B cell (primary cell): Measurements from ENCODE around the gene ADAMTS2. TPM values are rescaled to one million over a fixed set of nuclear protein-coding genes. Genes with fewer than 3 reads are reported as not detected.

Experiments used
- ATAC-seq: fragments of 200-7000 bp; cut with Tn5 transposase; one replicate; pipeline ENCODE4 v1.10.0; 2021; ENCODE audit warnings: low read depth, mild to moderate bottlenecking, moderate number of reproducible peaks, moderate library complexity
- CTCF ChIA-PET: fragments of 350-600 bp; sonication (Branson Sonifier 250); formaldehyde crosslinking; loops from one replicate; lab custom pipeline; 2021; ENCODE audit warnings: antibody characterized with exemption, inconsistent platforms; lab: Charles Lee
- POLR2A ChIA-PET: fragments of 350-600 bp; sonication (Branson Sonifier 250); formaldehyde crosslinking; loops from one replicate; lab custom pipeline; 2021; ENCODE audit warnings: antibody characterized with exemption; lab: Charles Lee
- DNase-seq: peaks from one replicate; pipeline ENCODE4 v3.0.0; 2013
- H2AFZ ChIP-seq: 2 replicates; pipeline ENCODE4 v1.6.1; 2012; ENCODE audit warnings: mild to moderate bottlenecking, low read depth, low read length; ENCODE audit not compliant: insufficient read depth, poor library complexity, severe bottlenecking
- H3K27ac ChIP-seq, 2 donors: 1 replicate in 1 of 2; 2 replicates in 1 of 2; pipeline ENCODE4 v1.5.1; 2012 to 2013; ENCODE audit warnings: low read length in 2 of 2, mild to moderate bottlenecking in 2 of 2, moderate library complexity in 1 of 2
- H3K27me3 ChIP-seq, 4 experiments: fragments of 200-600 bp in 1 of 4; sonication (generic) in 1 of 4; replicated peaks in 1 of 4; 1 replicate in 2 of 4; 2 replicates in 2 of 4; pipeline versions ENCODE4 v1.6.1 to v1.7.0; 2013 to 2016; ENCODE audit warnings: low read length in 3 of 4, mild to moderate bottlenecking in 2 of 4, mixed read lengths in 1 of 4, moderate library complexity in 1 of 4; ENCODE audit not compliant: insufficient read depth in 4 of 4, control insufficient read depth in 3 of 4; ENCODE audit errors: control extremely low read depth in 1 of 4
- H3K36me3 ChIP-seq, 2 experiments: replicated peaks in 1 of 2; 1 replicate in 1 of 2; 2 replicates in 1 of 2; pipeline versions ENCODE4 v1.6.1 to v1.7.1; 2013; ENCODE audit warnings: low read length in 1 of 2; ENCODE audit not compliant: insufficient read depth in 2 of 2, control insufficient read depth in 1 of 2; ENCODE audit errors: control extremely low read depth in 1 of 2, extremely low read depth in 1 of 2
- H3K4me1 ChIP-seq, 2 donors: fragments of 200-600 bp in 1 of 2; sonication (generic) in 1 of 2; 1 replicate in 1 of 2; 2 replicates in 1 of 2; pipeline versions ENCODE4 v1.5.1 to v1.6.1; 2013 to 2017; ENCODE audit warnings: low read length in 2 of 2; ENCODE audit not compliant: control insufficient read depth in 2 of 2, insufficient read depth in 2 of 2
- H3K4me2 ChIP-seq: replicated peaks from 2 replicates; pipeline ENCODE3; 2012; ENCODE audit warnings: mild to moderate bottlenecking, low read depth, low read length; ENCODE audit not compliant: poor library complexity, severe bottlenecking
- H3K4me3 ChIP-seq, 5 experiments: fragments of 200-600 bp in 1 of 5; sonication (generic) in 1 of 5; 1 replicate in 3 of 5; 2 replicates in 2 of 5; pipeline versions ENCODE4 v1.5.1 to v1.7.0; 2011 to 2016; ENCODE audit warnings: low read length in 4 of 5, mild to moderate bottlenecking in 4 of 5, low read depth in 2 of 5, control low read depth in 1 of 5, moderate library complexity in 1 of 5; ENCODE audit not compliant: insufficient read depth in 1 of 5; ENCODE audit errors: control extremely low read depth in 1 of 5, extremely low read depth in 1 of 5
- H3K79me2 ChIP-seq: fragments of 200-600 bp; sonication (generic); one replicate; pipeline ENCODE4 v1.6.0; 2016; ENCODE audit warnings: low read length; ENCODE audit not compliant: control insufficient read depth, insufficient read depth
- H3K9ac ChIP-seq: fragments of 200-600 bp; sonication (generic); 2 replicates; pipeline ENCODE4 v1.6.1; 2017; ENCODE audit warnings: mild to moderate bottlenecking, low read length, moderate library complexity
- H3K9me3 ChIP-seq, 3 donors: one replicate each; pipeline versions ENCODE4 v1.6.1 to v1.7.1; 2013; ENCODE audit warnings: low read length in 2 of 3; ENCODE audit not compliant: control insufficient read depth in 2 of 3, insufficient read depth in 1 of 3; ENCODE audit errors: control extremely low read depth in 1 of 3
- H4K20me1 ChIP-seq: 2 replicates; pipeline ENCODE4 v1.6.0; 2012; ENCODE audit warnings: mild to moderate bottlenecking, low read length; ENCODE audit not compliant: insufficient read depth, control insufficient read depth, poor library complexity, severe bottlenecking
- H3K27ac Mint-ChIP-seq: one replicate; pipeline ENCODE4 v1.8.0; 2021; ENCODE audit warnings: mixed read lengths
- H3K27me3 Mint-ChIP-seq: one replicate; pipeline ENCODE4 v1.8.0; 2021; ENCODE audit warnings: mixed read lengths
- H3K4me1 Mint-ChIP-seq: one replicate; pipeline ENCODE4 v1.8.0; 2021; ENCODE audit warnings: mixed read lengths
- H3K4me3 Mint-ChIP-seq: one replicate; pipeline ENCODE4 v1.8.0; 2021; ENCODE audit warnings: mixed read lengths
- H3K9me3 Mint-ChIP-seq: one replicate; pipeline ENCODE4 v1.8.0; 2022; ENCODE audit warnings: mixed read lengths; ENCODE audit not compliant: insufficient read depth
- EZH2 ChIP-seq: IDR thresholded peaks from 2 replicates; pipeline ENCODE4 v1.6.1; 2012; ENCODE audit warnings: borderline replicate concordance, low read depth, mild to moderate bottlenecking, moderate library complexity, low read length; ENCODE audit not compliant: insufficient read depth, poor library complexity, severe bottlenecking
- WGBS: methylation state at CpG from one replicate; pipeline ENCODE4 v1.1.5; 2013; ENCODE audit warnings: missing lambda C conversion rate; ENCODE audit not compliant: insufficient coverage; 5-methylcytosine and 5-hydroxymethylcytosine counted together
- intact Hi-C: fragments of 100-400 bp; cut with micrococcal nuclease; formaldehyde crosslinking; loops from one replicate; pipeline ENCODE4 v1.10.0; 2022
- polyA plus RNA-seq: library from polyadenylated mRNA; depleted of rRNA; stranded (reverse); fragments of >200 nt; gene quantifications from 2 replicates; pipeline ENCODE4 v1.2.3, GENCODE V29; 2012
- total RNA-seq, 2 donors: library from RNA; stranded (reverse); fragments of 120-200 nt in 1 of 2; gene quantifications; 1 replicate in 1 of 2; 2 replicates in 1 of 2; pipeline versions ENCODE4 v1.2.3 to v1.2.4, GENCODE V29; 2013 to 2022
- TF ChIP-seq, protein P1 (sequence below): fragments of 200-600 bp; IDR thresholded peaks from one replicate; pipeline ENCODE4 v1.8.0; 2022; ENCODE audit warnings: antibody characterized with exemption, mild to moderate bottlenecking

ADAMTS2 gene
- total and polyA plus RNA-seq, 2 donors (not counting 1 experiment from before 2014, with no cell fraction given), result not detected

GRCh38 chr5:179112469-179113142, 232.7 kb downstream of the ADAMTS2 start:
- WGBS, result 97% methylated on average over 11 of the region's 12 CpGs
- no peak overlapping the region for H3K4me3 ChIP-seq
- ChIA-PET POLR2A (no interaction called here), CTCF (no interaction called here)
- H3K4me2 ChIP-seq, result no peak overlapping the region
- H3K79me2 ChIP-seq, result no peaks in the 10 kb centered on the region
- Mint-ChIP-seq H3K27ac (no peak overlapping the region), H3K4me1 (no peaks in the 10 kb centered on the region), H3K4me3 (no peak overlapping the region), H3K9me3 (peaks cover 11% of the 10 kb centered on the region), H3K27me3 (no peaks in the 10 kb centered on the region)
- H3K9ac ChIP-seq, result no peak overlapping the region
- peaks cover 0 to 83% (median 8%) of the 10 kb centered on the region in 3 donors for H3K9me3 ChIP-seq
- H3K27me3 ChIP-seq, result peaks cover 0 to 2% (median 0%) of the 10 kb centered on the region in 4 experiments
- TF ChIP-seq, protein P1, sequence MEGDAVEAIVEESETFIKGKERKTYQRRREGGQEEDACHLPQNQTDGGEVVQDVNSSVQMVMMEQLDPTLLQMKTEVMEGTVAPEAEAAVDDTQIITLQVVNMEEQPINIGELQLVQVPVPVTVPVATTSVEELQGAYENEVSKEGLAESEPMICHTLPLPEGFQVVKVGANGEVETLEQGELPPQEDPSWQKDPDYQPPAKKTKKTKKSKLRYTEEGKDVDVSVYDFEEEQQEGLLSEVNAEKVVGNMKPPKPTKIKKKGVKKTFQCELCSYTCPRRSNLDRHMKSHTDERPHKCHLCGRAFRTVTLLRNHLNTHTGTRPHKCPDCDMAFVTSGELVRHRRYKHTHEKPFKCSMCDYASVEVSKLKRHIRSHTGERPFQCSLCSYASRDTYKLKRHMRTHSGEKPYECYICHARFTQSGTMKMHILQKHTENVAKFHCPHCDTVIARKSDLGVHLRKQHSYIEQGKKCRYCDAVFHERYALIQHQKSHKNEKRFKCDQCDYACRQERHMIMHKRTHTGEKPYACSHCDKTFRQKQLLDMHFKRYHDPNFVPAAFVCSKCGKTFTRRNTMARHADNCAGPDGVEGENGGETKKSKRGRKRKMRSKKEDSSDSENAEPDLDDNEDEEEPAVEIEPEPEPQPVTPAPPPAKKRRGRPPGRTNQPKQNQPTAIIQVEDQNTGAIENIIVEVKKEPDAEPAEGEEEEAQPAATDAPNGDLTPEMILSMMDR, result no peak
- no peak for TF ChIP-seq EZH2
- intact Hi-C loops, result no loop called here
- H3K27ac ChIP-seq, result no peak overlapping the region
- H3K4me1 ChIP-seq, result no peaks in the 10 kb centered on the region
- DNase-seq, result no peak
- ATAC-seq, result no peak
- H4K20me1 ChIP-seq, result no peaks in the 10 kb centered on the region
- no peak overlapping the region for H2AFZ ChIP-seq
- no peaks in the 10 kb centered on the region for H3K36me3 ChIP-seq
